DOHH2 (cell line): ENCODE data around the gene ABCC6.

Experiments
- EZH2phosphoT487 ChIP-seq: fragments of 200-600 bp; sonication (generic); IDR thresholded peaks from 2 replicates; pipeline ENCODE4 v1.6.1; 2017; ENCODE audit warnings: borderline replicate concordance, mild to moderate bottlenecking, antibody characterized with exemption, low read length, moderate library complexity, mixed read lengths
- TF ChIP-seq, protein P1 (sequence below): fragments of 200-600 bp; sonication (generic); IDR thresholded peaks from one replicate; pipeline ENCODE4 v1.5.1; 2014; ENCODE audit warnings: antibody characterized with exemption, mild to moderate bottlenecking, low read depth, low read length; ENCODE audit not compliant: poor library complexity, severe bottlenecking

DNA sequence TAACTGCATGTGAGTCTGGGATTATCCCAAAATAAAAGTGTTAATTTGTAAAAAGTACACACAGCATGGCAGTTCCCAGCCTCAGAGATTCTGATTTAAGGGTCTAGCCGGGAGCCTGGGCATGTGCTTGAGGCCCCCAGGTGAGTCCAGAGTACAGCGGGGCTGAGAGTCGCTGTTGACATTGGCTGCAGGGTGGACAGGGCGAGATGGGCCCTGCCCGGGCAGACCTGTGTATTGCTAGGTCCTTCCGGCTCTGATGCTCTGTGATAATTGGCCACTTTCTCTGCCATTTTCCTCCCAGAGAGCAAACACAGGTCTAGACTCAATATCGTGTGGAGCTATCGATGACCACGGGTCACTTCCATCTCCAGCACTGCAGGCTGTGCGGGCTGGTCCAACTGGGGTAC, 73.6 kb downstream of the ABCC6 start:
- TF ChIP-seq, protein P1, sequence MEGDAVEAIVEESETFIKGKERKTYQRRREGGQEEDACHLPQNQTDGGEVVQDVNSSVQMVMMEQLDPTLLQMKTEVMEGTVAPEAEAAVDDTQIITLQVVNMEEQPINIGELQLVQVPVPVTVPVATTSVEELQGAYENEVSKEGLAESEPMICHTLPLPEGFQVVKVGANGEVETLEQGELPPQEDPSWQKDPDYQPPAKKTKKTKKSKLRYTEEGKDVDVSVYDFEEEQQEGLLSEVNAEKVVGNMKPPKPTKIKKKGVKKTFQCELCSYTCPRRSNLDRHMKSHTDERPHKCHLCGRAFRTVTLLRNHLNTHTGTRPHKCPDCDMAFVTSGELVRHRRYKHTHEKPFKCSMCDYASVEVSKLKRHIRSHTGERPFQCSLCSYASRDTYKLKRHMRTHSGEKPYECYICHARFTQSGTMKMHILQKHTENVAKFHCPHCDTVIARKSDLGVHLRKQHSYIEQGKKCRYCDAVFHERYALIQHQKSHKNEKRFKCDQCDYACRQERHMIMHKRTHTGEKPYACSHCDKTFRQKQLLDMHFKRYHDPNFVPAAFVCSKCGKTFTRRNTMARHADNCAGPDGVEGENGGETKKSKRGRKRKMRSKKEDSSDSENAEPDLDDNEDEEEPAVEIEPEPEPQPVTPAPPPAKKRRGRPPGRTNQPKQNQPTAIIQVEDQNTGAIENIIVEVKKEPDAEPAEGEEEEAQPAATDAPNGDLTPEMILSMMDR, result no peak
- TF ChIP-seq EZH2phosphoT487, result no peak
